DOHH2 (cell line): ENCODE data around the gene MEGF10.
A peak's percentile ranks its signal among the peaks of the same experiment; 100 is the strongest.

ENCODE experiments used
- H3F3A ChIP-seq: fragments of 200-600 bp; sonication (generic), shearing (Covaris generic); 2 replicates; pipeline ENCODE4 v1.6.0; 2016; ENCODE audit warnings: antibody characterized with exemption, mild to moderate bottlenecking; ENCODE audit not compliant: control insufficient read depth, insufficient read depth
- H3K27ac ChIP-seq: fragments of 200-600 bp; sonication (generic); 2 replicates; pipeline ENCODE4 v1.5.1; 2014; ENCODE audit warnings: low read depth, mild to moderate bottlenecking, low read length, moderate library complexity
- H3K27me3 ChIP-seq: fragments of 200-600 bp; sonication (generic); 2 replicates; pipeline ENCODE4 v1.6.1; 2014; ENCODE audit warnings: mild to moderate bottlenecking, low read length, mixed read lengths; ENCODE audit not compliant: control insufficient read depth
- H3K36me3 ChIP-seq: fragments of 200-600 bp; sonication (generic); 2 replicates; pipeline ENCODE4 v1.6.1; 2014; ENCODE audit warnings: mild to moderate bottlenecking, low read length, moderate library complexity, mixed read lengths; ENCODE audit not compliant: control insufficient read depth
- H3K4me1 ChIP-seq: fragments of 200-600 bp; sonication (generic); 2 replicates; pipeline ENCODE4 v1.6.1; 2014; ENCODE audit warnings: mild to moderate bottlenecking, low read length, mixed read lengths; ENCODE audit not compliant: control insufficient read depth
- H3K4me2 ChIP-seq: fragments of 200-600 bp; sonication (generic); 2 replicates; pipeline ENCODE4 v1.6.0; 2014; ENCODE audit warnings: mild to moderate bottlenecking, low read length, moderate library complexity
- H3K4me3 ChIP-seq: fragments of 200-600 bp; sonication (generic); 2 replicates; pipeline ENCODE4 v1.5.1; 2014; ENCODE audit warnings: mild to moderate bottlenecking, low read length, mixed read lengths
- H3K79me2 ChIP-seq: fragments of 200-600 bp; sonication (generic); 2 replicates; pipeline ENCODE4 v1.6.1; 2014; ENCODE audit warnings: mild to moderate bottlenecking, low read length, mixed read lengths; ENCODE audit not compliant: control insufficient read depth
- H3K9me2 ChIP-seq: fragments of 200-600 bp; sonication (generic); replicated peaks from 2 replicates; pipeline ENCODE4 v1.6.1; 2014; ENCODE audit warnings: mild to moderate bottlenecking, low read length, mixed read lengths; ENCODE audit not compliant: control insufficient read depth
- H3K9me3 ChIP-seq: fragments of 200-600 bp; sonication (generic); 2 replicates; pipeline ENCODE4 v1.6.1; 2014; ENCODE audit warnings: antibody characterized with exemption, low read length, mixed read lengths; ENCODE audit not compliant: control insufficient read depth, insufficient read depth
- H4K20me1 ChIP-seq: fragments of 200-600 bp; sonication (generic); 2 replicates; pipeline ENCODE4 v1.6.0; 2014; ENCODE audit warnings: low read depth, mild to moderate bottlenecking, antibody characterized with exemption, low read length, moderate library complexity; ENCODE audit not compliant: control insufficient read depth, insufficient read depth
- EZH2phosphoT487 ChIP-seq: fragments of 200-600 bp; sonication (generic); IDR thresholded peaks from 2 replicates; pipeline ENCODE4 v1.6.1; 2017; ENCODE audit warnings: borderline replicate concordance, mild to moderate bottlenecking, antibody characterized with exemption, low read length, moderate library complexity, mixed read lengths
- TF ChIP-seq, protein P1 (sequence below): fragments of 200-600 bp; sonication (generic); IDR thresholded peaks from one replicate; pipeline ENCODE4 v1.5.1; 2014; ENCODE audit warnings: antibody characterized with exemption, mild to moderate bottlenecking, low read depth, low read length; ENCODE audit not compliant: poor library complexity, severe bottlenecking

MEGF10 gene

DNA sequence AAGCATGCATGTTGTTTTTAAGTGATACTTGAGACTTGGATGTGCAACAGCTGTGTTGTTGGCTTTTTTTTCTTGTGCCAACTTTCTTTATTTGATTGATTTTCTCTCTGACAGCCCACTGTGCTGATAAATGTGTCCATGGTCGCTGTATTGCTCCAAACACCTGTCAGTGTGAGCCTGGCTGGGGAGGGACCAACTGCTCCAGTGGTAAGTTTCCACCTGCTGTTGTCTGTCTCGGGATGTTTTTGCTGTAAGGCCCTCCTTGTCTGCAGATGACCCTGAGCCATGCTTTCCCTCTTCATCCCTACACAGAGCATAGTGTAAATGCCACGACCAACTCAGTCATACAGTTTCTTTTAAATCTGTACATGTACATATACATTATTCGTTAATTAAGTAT, 79.2 kb downstream of the MEGF10 start:
- Histone ChIP-seq H3K36me3 (no peaks in the 10 kb centered on the region), H3K9me3 (peaks cover 7% of the 10 kb centered on the region; the same call in 1 of the 2 replicates), H3K4me3 (no peak overlapping the region), H3K27ac (no peak overlapping the region), H3F3A (no peaks in the 10 kb centered on the region), H3K79me2 (no peaks in the 10 kb centered on the region), H3K4me2 (no peak overlapping the region), H3K27me3 (peaks cover 11% of the 10 kb centered on the region), H3K9me2 (no peaks in the 10 kb centered on the region), H4K20me1 (no peaks in the 10 kb centered on the region), H3K4me1 (no peaks in the 10 kb centered on the region)
- TF ChIP-seq, protein P1, sequence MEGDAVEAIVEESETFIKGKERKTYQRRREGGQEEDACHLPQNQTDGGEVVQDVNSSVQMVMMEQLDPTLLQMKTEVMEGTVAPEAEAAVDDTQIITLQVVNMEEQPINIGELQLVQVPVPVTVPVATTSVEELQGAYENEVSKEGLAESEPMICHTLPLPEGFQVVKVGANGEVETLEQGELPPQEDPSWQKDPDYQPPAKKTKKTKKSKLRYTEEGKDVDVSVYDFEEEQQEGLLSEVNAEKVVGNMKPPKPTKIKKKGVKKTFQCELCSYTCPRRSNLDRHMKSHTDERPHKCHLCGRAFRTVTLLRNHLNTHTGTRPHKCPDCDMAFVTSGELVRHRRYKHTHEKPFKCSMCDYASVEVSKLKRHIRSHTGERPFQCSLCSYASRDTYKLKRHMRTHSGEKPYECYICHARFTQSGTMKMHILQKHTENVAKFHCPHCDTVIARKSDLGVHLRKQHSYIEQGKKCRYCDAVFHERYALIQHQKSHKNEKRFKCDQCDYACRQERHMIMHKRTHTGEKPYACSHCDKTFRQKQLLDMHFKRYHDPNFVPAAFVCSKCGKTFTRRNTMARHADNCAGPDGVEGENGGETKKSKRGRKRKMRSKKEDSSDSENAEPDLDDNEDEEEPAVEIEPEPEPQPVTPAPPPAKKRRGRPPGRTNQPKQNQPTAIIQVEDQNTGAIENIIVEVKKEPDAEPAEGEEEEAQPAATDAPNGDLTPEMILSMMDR: no peak

DNA sequence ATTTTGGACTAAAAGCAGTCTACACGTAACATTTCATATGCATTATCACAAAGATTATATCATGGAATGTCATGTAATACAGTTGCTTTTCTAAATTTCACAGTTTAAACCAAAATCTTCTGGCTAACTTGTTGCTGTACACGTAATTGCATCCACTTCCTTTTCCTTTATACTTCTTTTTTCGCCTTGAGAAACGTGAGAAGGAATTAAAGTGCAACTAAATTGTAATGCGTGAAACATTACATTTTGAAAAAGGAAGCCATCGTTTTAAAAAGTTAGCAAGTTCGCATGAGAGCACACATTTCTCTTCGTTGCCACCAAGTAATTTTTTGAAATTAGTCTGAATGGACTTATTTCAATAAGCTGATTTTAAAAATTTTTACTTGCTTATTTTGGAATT, 80.0 kb downstream of the MEGF10 start:
- H3K27ac ChIP-seq: no peak overlapping the region
- H3K79me2 ChIP-seq: no peaks in the 10 kb centered on the region
- H3K9me3 ChIP-seq: peaks cover 7% of the 10 kb centered on the region; the same call in 1 of the 2 replicates
- H3F3A ChIP-seq: no peaks in the 10 kb centered on the region
- no peaks in the 10 kb centered on the region for H3K4me1 ChIP-seq
- no peaks in the 10 kb centered on the region for H4K20me1 ChIP-seq
- no peak overlapping the region for H3K4me2 ChIP-seq
- H3K27me3 ChIP-seq: peaks cover 11% of the 10 kb centered on the region
- TF ChIP-seq, protein P1: no peak
- no peak for TF ChIP-seq EZH2phosphoT487
- no peak overlapping the region for H3K4me3 ChIP-seq
- no peaks in the 10 kb centered on the region for H3K9me2 ChIP-seq
- no peaks in the 10 kb centered on the region for H3K36me3 ChIP-seq

DNA sequence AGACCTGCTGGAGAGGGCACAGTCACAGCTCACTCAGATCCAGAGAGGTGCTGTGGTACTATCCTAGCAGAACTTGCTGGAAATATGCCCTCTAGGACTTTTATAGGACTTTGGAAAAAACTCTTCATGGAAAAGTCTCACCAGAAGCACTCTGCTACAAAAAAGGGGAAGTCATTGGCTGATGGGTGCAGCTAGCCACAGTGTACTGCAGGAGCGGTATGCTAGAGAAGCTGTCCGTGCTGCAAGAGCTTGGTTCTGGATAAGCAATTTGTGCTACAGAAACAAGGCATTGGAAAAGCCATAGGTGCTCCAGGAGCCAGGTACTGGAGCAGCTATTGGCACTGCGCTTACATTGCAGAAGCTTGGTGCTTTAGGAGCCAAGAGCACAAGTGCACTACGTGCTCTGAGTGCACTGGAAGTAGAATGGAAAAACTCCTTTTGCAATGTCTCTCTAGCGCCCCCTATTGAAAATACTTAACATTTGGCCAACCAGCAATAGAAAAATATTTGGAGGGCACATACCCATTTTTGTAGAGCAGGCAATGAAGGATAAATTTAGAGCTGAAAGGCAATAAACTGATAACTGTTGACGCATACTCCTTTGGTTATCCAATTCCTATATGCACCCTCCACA, 83.4 kb downstream of the MEGF10 start:
- H3K9me2 ChIP-seq: no peaks in the 10 kb centered on the region
- H3K27me3 ChIP-seq: peaks cover 9% of the 10 kb centered on the region
- no peaks in the 10 kb centered on the region for H3K4me1 ChIP-seq
- H3K4me2 ChIP-seq: no peak overlapping the region
- H3K36me3 ChIP-seq: no peaks in the 10 kb centered on the region
- H3F3A ChIP-seq: no peaks in the 10 kb centered on the region
- H4K20me1 ChIP-seq: no peaks in the 10 kb centered on the region
- TF ChIP-seq, protein P1: peak; percentile 72
- TF ChIP-seq EZH2phosphoT487: no peak
- no peak overlapping the region for H3K27ac ChIP-seq
- peaks cover 7% of the 10 kb centered on the region; the same call in 1 of the 2 replicates for H3K9me3 ChIP-seq
- no peaks in the 10 kb centered on the region for H3K79me2 ChIP-seq
- H3K4me3 ChIP-seq: no peak overlapping the region

DNA sequence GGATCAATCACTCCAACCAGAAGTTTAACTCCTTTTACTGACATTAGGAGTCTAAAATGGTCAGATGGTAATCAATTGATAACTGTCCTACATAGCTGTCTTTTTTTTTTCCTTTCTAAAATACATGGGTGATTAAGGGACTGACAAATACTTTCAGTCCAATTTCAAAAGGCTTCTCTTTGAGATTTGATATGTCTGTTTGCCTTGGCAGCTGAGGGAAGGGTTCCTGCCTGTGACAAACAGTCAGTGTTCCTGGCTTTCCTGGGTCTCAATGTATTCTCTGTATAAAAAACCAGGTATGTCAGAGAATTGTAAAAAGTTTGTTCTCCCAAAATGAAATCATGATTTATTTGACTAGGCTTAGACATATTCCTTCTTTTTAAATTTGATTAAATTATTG, 84.5 kb downstream of the MEGF10 start:
- Histone ChIP-seq H3K79me2 (no peaks in the 10 kb centered on the region), H3K4me3 (no peak overlapping the region), H3K27me3 (peaks cover 6% of the 10 kb centered on the region), H3K4me2 (no peak overlapping the region), H3F3A (no peaks in the 10 kb centered on the region), H3K9me3 (peaks cover 7% of the 10 kb centered on the region; the same call in 1 of the 2 replicates), H3K27ac (no peak overlapping the region), H4K20me1 (no peaks in the 10 kb centered on the region), H3K4me1 (no peaks in the 10 kb centered on the region), H3K36me3 (no peaks in the 10 kb centered on the region), H3K9me2 (no peaks in the 10 kb centered on the region)
- no peak for TF ChIP-seq EZH2phosphoT487
- TF ChIP-seq, protein P1: no peak
